ENCODE data around the gene RETREG2.
A peak's percentile ranks its signal among the peaks of the same experiment; 100 is the strongest.

The RETREG2 gene

GRCh38 chr2:219215871-219216534 lies 37.9 kb downstream of the RETREG2 start:
- DNase-seq (ENCODE audit: low read depth): no peak

DNA sequence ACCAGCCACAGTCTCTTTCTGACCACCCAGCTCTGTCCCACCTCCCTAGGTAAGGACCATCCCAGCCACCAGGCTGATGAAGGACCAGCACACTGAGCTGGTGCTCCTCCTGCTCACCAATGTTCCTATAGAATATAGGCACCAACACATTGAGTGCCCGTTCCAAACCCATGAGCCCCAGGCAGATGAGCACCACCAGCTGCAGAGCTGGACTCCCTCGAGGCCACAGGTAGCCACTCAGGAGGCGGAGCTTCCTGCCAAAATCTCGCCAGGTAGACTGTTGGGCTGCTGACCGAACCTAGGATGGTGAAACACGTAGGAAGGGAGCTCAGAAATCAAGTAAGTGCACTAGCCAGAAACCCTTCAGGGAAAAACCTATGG lies 38.5 kb downstream of the RETREG2 start:
- no peak for DNase-seq (ENCODE audit: low read depth)

DNA sequence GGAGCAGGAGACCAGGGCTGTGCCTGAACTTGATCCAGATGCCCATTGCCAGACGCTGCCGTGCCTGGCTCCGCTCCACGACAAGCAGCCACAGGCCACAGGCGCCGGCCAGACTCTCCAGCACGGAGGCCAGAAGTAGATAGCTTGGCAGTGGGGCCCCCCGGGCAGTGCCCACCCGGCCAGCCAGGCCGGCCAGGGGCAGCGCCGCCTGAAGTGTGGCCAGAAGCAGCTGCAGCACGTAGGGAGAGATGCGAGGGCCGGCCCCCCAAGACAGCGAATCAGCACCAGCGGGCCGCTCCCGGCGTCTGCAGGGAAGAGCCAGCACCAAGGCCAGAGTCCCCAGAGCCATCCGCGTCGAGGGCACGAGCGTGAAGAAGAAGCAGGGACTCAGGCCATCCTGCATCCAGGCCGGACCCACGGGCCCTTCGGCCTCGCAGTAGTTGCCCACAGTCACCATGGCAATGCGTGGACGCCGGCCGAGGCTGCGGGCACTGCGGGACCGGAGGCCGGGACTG lies 40.2 kb downstream of the RETREG2 start:
- DNase-seq (ENCODE audit: low read depth): peak; percentile 85

- DNase-seq (ENCODE audit: low read depth): peak; percentile 95
Observed at GRCh38 chr2:219218732-219219701, 40.9 kb downstream of the RETREG2 start, which contains the start of gene ABCB6. ABCB6 (minus strand) TSS chr2:219218958; CDS start chr2:219218673, 285 bp downstream.

GRCh38 chr2:219219784-219220532 lies 41.9 kb downstream of the RETREG2 start:
- no peak for DNase-seq (ENCODE audit: low read depth)

DNA sequence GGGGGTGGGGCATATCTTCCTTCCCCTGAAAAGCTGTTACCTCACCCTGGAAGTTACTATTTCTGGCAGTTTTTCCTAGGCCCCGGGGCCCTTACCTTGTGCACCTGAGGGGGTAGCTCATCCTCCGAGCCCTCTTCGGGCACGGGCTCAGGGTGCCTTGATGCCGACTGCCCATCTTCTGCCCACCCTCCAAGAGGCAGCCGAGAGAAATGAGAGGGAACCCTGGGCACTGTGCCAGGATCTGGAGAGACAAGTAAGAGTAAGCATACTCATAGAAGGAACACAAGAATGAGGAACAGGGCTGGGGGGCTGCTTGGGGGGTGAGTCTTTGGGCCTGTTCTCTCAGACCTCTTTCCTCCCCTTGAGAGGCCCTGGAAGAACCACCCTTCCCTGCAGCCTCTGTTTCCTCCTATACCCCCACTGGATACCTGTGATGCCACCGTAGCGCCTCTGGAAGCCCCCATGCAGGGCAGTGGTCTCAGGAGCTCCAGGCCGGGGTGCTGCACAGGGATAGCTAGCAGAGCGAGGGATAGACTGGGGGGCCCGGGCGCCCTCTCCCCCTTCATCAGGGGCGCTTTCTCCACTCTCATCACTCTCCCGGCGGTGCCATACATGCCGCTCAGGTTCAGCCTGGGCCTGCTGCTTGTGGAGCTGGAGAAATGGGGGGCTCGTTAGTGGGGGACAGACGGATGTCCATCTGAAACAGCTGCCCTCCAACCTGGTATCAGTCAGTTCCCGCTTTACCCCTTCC lies 42.8 kb downstream of the RETREG2 start:
- no peak for DNase-seq (ENCODE audit: low read depth)

- no peak for DNase-seq (ENCODE audit: low read depth)
Observed at GRCh38 chr2:219221957-219222518, 44.0 kb downstream of the RETREG2 start.

GRCh38 chr2:219223831-219224610 lies 45.9 kb downstream of the RETREG2 start:
- DNase-seq (ENCODE audit: low read depth): no peak

GRCh38 chr2:219225350-219225749 lies 47.3 kb downstream of the RETREG2 start:
- DNase-seq (ENCODE audit: low read depth): no peak

- peak; percentile 22 for DNase-seq (ENCODE audit: low read depth)
Observed at GRCh38 chr2:219228041-219228910, 50.2 kb downstream of the RETREG2 start.

GRCh38 chr2:219228911-219229304 lies 50.8 kb downstream of the RETREG2 start:
- no peak for DNase-seq (ENCODE audit: low read depth)

- DNase-seq (ENCODE audit: low read depth): peak; percentile 99
Observed at GRCh38 chr2:219229305-219230058, 51.4 kb downstream of the RETREG2 start, which contains the start of the genes ANKZF1 and ATG9A. ANKZF1 (plus strand) TSS chr2:219229806; CDS start chr2:219230258, 452 bp downstream. ATG9A (minus strand) TSS chr2:219229636; CDS start chr2:219228024, 1,612 bp downstream.

DNA sequence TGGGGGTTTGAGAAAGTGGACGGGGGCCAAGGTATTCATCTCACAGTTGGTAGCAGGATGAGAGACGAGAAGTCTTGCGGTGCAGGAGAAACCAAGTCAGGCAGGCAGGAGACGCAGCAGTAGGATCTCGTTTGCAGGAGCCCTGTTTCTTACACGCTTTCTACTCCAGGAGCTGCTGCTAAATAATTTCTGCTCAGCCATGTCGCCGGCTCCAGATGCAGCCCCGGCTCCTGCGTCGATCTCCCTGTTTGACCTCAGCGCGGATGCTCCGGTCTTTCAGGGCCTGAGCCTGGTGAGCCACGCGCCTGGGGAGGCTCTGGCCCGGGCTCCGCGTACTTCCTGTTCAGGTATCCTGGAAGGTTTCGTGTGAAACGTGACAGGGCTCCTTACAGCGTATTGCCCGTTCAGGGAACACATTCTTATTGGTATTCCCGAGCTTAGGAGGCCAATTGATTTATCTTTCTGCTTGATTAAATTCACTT lies 52.0 kb downstream of the RETREG2 start:
- peak; percentile 65 for DNase-seq (ENCODE audit: low read depth)

DNA sequence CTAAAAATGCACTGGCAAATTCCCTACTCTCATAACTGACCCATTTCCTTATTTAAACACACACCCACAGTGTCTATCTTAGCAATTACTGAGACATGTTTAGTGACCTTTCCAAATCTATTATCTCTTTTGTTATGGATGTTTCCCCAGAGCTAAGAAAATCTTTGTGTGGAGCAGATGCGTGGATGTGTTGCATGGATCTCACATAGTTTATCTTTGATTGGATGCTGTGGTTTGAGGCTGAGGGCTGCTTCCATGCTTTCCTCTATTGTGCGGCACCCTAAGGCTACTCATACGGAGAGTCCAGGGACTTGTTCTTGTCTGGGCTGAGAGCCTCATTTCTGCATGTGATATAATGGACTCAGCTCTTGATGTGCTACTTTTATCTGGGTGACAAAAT lies 56.3 kb downstream of the RETREG2 start:
- DNase-seq (ENCODE audit: low read depth): no peak

Data from EH (cell line).